ENCODE data around the gene OR2M4.

DNA sequence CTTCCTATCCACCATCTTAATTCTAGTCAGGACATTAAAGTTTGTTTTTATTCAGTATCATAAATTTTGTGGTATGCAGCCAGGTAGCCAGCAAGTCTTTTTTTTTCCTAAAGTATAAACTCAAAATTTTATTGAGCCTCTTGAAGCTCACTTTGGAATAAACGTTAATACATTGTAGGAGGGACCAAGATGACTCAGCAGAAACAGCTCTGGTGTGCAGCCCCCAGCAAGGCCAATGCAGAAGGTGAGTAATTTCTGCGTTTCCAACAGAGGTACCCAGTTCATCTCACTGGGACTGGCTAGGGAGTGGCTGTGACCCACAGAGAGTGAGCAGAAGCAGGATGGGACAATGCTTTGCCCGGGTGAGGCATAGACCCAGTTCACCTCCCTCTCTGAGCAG, 43.9 kb upstream of the OR2M4 start:
- no peak for TF ChIP-seq EZH2 (IDR thresholded peaks at IDR 0.05; ENCODE audit: borderline replicate concordance, low read length)
- TF ChIP-seq CTCF (conservative IDR thresholded peaks at IDR 0.05 in 1 of 2, IDR thresholded peaks at IDR 0.05 in 1 of 2; ENCODE audit: extremely low read depth in 1 of 2, insufficient read depth in 1 of 2, low read depth in 1 of 2, low read length in 2 of 2), result no peak
